Bronchial epithelial cell (primary cell): ENCODE results near the gene R3HDM2. TPM values are rescaled to one million over a fixed set of nuclear protein-coding genes. Genes with fewer than 3 reads are reported as not detected.

Experiments
- DNase-seq: peaks from one replicate; pipeline ENCODE4 v3.0.0-alpha.2; 2010; ENCODE audit warnings: low read depth
- FAIRE-seq: peaks from 2 replicates; lab custom pipeline; 2011; peaks lifted over from hg19 to GRCh38; lab: Jason Lieb, UNC
- H3K27me3 ChIP-seq: 2 replicates; pipeline ENCODE4 v1.5.1; 2011; ENCODE audit warnings: low read length; ENCODE audit not compliant: control insufficient read depth, insufficient read depth
- H3K36me3 ChIP-seq: 2 replicates; pipeline ENCODE4 v1.5.1; 2011; ENCODE audit warnings: low read length; ENCODE audit not compliant: control insufficient read depth, insufficient read depth
- H3K4me3 ChIP-seq: 2 replicates; pipeline ENCODE4 v1.5.1; 2011; ENCODE audit warnings: mild to moderate bottlenecking, low read depth, low read length, control low read depth
- CTCF ChIP-seq: IDR thresholded peaks from 2 replicates; pipeline ENCODE4 v1.5.1; 2011; ENCODE audit warnings: mild to moderate bottlenecking, moderate library complexity, low read length, control low read depth, inconsistent platforms; ENCODE audit not compliant: insufficient read depth, severe bottlenecking
- total RNA-seq: library from RNA; depleted of rRNA; stranded (reverse); fragments of >200 nt; gene quantifications from 2 replicates; pipeline ENCODE4 v1.2.1, GENCODE V29; 2014

The R3HDM2 gene
- total RNA-seq, 1 donor from 2014 or later, result 5.5 TPM

DNA sequence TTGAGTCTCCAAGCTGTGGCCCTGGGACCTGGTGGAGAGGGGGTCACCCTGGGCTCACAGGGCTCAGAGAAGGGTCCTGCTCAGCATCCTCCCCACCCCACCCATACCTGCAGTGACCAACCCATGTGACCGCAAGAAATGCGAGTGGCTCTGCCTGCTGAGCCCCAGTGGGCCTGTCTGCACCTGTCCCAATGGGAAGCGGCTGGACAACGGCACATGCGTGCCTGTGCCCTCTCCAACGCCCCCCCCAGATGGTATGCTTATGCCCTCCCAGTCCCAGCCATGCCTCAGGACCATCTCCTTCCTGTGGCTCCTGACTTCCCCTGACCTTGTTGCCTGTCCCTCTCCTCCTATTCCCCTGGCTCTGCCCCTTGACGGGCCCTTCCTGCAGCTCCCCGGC is 220.9 kb downstream of the R3HDM2 start:
- no peak for TF ChIP-seq CTCF
- DNase-seq (no peak), FAIRE-seq (no peak)
- no peak overlapping the region for H3K4me3 ChIP-seq
- H3K36me3 ChIP-seq, result peaks cover 23% of the 10 kb centered on the region
- H3K27me3 ChIP-seq, result peaks cover 2% of the 10 kb centered on the region

GRCh38 chr12:57208631-57209282 is 222.1 kb downstream of the R3HDM2 start:
- Histone ChIP-seq H3K27me3 (no peaks in the 10 kb centered on the region), H3K4me3 (no peak overlapping the region), H3K36me3 (peaks cover 31% of the 10 kb centered on the region)
- DNase-seq (no peak), FAIRE-seq (no peak)
- no peak for TF ChIP-seq CTCF

- Histone ChIP-seq H3K27me3 (no peaks in the 10 kb centered on the region), H3K4me3 (no peak overlapping the region), H3K36me3 (peaks cover 37% of the 10 kb centered on the region)
- DNase-seq, result no peak
- TF ChIP-seq CTCF, result no peak
- no peak for FAIRE-seq
Observed at GRCh38 chr12:57207731-57208630, 222.9 kb downstream of the R3HDM2 start.

- FAIRE-seq (no peak), DNase-seq (no peak)
- Histone ChIP-seq H3K36me3 (peaks cover 34% of the 10 kb centered on the region), H3K4me3 (no peak overlapping the region), H3K27me3 (no peaks in the 10 kb centered on the region)
- no peak for TF ChIP-seq CTCF
Observed at GRCh38 chr12:57205931-57206330, 224.9 kb downstream of the R3HDM2 start.

DNA sequence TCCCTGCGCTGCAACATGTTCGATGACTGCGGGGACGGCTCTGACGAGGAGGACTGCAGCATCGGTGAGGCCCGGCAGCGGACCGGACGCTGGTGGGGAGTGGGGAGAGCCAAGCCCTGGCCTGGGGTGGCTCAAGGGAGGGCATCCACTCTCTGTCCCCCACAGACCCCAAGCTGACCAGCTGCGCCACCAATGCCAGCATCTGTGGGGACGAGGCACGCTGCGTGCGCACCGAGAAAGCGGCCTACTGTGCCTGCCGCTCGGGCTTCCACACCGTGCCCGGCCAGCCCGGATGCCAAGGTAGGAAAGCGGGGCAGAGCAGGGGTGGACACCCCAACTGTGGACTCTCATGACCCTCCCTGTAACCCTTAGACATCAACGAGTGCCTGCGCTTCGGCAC is 225.7 kb downstream of the R3HDM2 start:
- Histone ChIP-seq H3K4me3 (no peak overlapping the region), H3K27me3 (no peaks in the 10 kb centered on the region), H3K36me3 (peaks cover 35% of the 10 kb centered on the region)
- TF ChIP-seq CTCF, result no peak
- FAIRE-seq (no peak), DNase-seq (no peak)
